Testis (tissue), 3 donors: ENCODE data around the gene MISP. TPM values are rescaled to one million over a fixed set of nuclear protein-coding genes. Genes with fewer than 3 reads are reported as not detected.

Experiments
- DNase-seq: peaks from one replicate; pipeline ENCODE4 v3.0.0-alpha.2; 2019
- H3K27ac ChIP-seq, 2 donors: fragments of 200-600 bp; sonication (generic); one replicate each; pipeline ENCODE4 v1.5.1; 2019
- H3K27me3 ChIP-seq: fragments of 200-600 bp; sonication (generic); one replicate; pipeline ENCODE4 v1.5.1; 2019
- H3K36me3 ChIP-seq: fragments of 200-600 bp; sonication (generic); one replicate; pipeline ENCODE4 v1.5.1; 2017; ENCODE audit warnings: low read depth; ENCODE audit errors: missing control alignments
- H3K4me1 ChIP-seq: fragments of 200-600 bp; sonication (generic); one replicate; pipeline ENCODE4 v1.5.1; 2019
- H3K4me3 ChIP-seq, 2 donors: fragments of 200-600 bp; sonication (generic); one replicate each; pipeline ENCODE4 v1.5.1; 2017 to 2019
- H3K9me3 ChIP-seq: fragments of 200-600 bp; sonication (generic); one replicate; pipeline ENCODE4 v1.5.1; 2017
- CTCF ChIP-seq, 3 experiments: fragments of 450-650 bp in 2 of 3; fragments of 200-600 bp in 1 of 3; sonication (generic) in 1 of 3; IDR thresholded peaks; one replicate each; pipeline ENCODE4 v1.5.1; 2016 to 2019; ENCODE audit warnings: antibody characterized with exemption in 3 of 3, mild to moderate bottlenecking in 2 of 3, moderate library complexity in 1 of 3
- POLR2A ChIP-seq: fragments of 450-650 bp; IDR thresholded peaks from one replicate; pipeline ENCODE4 v1.6.1; 2017; ENCODE audit warnings: antibody characterized with exemption, mild to moderate bottlenecking, moderate library complexity
- WGBS, 2 donors: methylation state at CpG; one replicate each; pipeline ENCODE4 v1.1.5; 2018; 5-methylcytosine and 5-hydroxymethylcytosine counted together
- intact Hi-C: fragments of 100-400 bp; cut with DNase I; formaldehyde crosslinking; loops from one replicate; pipeline ENCODE4 v1.15.1; 2023; ENCODE audit warnings: low total_unique reads
- polyA plus RNA-seq: library from polyadenylated mRNA; stranded (reverse); fragments of 350-450 nt; fragmentation: Illumina TruSeq; extraction: RNeasy Lipid Tissue Mini Kit (QIAGEN cat#74804); gene quantifications from one replicate; pipeline ENCODE4 v1.2.3, GENCODE V29; 2014; ENCODE audit warnings: low read depth, low replicate concordance; ENCODE audit not compliant: insufficient read depth
- total RNA-seq, 2 donors: library from RNA; depleted of rRNA; stranded (reverse); fragments of >200 nt; gene quantifications; one replicate each; pipeline ENCODE4 v1.2.3, GENCODE V29; 2016

Gene MISP
- total and polyA plus RNA-seq, 3 donors from 2014 or later, result 1.1 to 3.1 (median 1.1) TPM

DNA sequence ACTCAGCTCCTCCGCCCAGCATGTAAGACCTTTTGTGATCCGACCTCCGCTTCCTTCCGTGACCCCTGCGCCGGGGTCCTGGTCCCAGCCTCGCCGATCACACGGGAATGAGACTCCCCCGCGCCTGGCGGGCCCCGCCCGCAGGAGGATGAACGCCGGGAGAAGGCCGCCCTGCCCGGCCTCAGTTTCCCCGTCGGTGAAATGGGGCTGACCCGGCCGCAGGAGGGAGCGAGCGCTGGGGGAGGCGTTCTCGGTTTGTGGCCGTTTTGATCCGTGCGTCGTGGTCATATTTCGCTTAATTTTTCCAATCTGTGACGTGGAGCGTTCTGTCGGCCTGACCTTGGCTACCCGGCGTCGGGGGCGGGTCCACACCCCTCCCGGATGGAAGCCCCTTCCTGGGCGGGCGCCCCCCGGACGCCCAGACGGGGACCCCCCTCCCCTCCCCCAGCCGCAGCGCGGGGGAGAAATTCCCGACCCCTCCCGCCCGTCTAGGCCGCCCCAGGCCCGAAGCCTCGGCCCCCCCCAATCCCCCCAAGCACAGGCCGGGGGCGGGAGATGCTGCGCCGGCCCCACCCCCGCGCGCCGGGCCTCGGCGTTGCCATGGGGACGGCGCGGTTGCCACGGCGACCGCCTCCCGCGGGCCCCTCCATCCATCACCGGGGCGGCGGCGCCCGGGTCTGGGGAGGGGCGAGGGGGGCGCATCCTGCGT, 31.1 kb upstream of the MISP start:
- WGBS, 2 donors, result 4 to 12% methylated on average over 18 to 47 of the region's 79 CpGs
- TF ChIP-seq CTCF (IDR thresholded peaks at IDR 0.05), result no peak
- no peak for TF ChIP-seq POLR2A
- Histone ChIP-seq H3K4me3 (peak overlapping the region; percentile 6 to 29), H3K4me1 (peaks cover 32% of the 10 kb centered on the region), H3K9me3 (no peaks in the 10 kb centered on the region), H3K27me3 (no peaks in the 10 kb centered on the region), H3K27ac (peak overlapping the region; percentile 74 to 80), H3K36me3 (no peaks in the 10 kb centered on the region)
- peak; percentile 60 for DNase-seq
- intact Hi-C loops, result no loop called here

DNA sequence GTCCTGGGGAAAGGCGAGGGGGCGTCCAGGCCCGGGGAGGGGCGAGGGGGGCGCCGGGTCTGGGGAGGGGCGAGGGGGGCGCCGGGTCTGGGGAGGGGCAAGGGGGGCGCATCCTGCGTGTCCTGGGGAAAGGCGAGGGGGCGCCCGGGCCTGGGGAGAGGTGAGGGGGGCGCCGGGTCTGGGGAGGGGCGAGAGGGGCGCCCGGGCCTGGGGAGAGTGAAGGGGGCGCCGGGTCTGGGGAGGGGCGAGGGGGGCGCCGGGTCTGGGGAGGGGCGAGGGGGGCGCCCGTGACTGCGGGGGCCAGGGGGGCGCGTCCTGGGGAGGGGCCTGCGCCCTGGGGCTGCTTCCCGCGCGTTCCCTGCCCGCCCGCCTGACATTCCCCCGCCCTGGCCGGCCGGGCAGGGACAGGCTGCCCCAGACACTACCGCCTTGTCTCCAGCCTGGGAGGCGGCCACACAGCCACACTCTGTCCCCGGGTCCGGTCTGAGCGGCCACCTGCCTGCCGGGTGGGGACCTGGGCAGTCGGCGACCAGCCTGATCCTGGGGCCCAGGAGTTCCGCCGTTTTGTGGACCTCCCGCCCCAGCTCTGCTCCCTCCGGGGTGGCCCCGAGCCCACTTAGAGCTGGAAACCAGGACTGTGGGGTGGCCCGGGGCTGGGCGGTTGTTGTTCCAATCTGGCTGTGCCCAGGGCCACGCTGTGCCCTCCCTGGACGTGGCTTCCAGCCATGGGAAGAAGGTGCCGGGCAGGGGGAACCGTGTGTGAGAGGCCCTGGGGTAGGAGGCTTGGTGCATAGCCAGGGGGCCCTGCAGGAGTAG, 30.4 kb upstream of the MISP start:
- 13% methylated on average over 19 to 28 of the region's 58 CpGs for WGBS, 2 donors

DNA sequence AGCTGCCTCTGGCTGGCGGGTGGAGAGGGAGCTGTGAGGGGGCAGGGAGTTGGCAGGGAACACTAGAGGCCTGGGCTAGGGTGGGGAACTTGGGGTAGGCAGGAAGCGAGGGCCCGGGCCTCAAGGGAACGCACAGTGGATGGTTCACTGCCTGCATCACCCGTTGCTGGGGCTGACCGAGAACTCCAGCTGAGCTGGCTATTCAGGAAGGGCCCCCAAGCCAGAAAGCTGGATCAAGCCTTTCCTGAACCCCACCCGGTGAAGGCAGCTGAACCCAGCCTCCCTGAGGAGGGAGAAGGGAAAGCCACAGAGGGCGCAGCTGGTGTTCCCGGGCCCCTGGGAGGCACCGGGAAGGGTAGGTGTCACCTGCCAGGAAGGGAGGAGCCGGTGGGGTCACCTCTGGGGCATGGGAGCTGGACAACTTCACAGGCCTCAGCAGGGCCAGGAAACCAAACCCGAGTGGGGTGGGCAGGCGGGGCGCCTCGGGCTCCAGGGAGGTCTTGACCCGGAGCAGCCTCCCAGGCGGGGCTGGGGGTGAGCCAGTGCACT, 28.3 kb upstream of the MISP start:
- DNase-seq, result no peak
- intact Hi-C loops, result no loop called here

More for the DNA sequence above, 30.4 kb upstream of the MISP start:
- Histone ChIP-seq H3K9me3 (no peaks in the 10 kb centered on the region), H3K27me3 (no peaks in the 10 kb centered on the region), H3K27ac (peak overlapping the region; percentile 74 to 80), H3K4me1 (peaks cover 32% of the 10 kb centered on the region), H3K4me3 (peak overlapping the region; percentile 6 to 23), H3K36me3 (no peaks in the 10 kb centered on the region)
- DNase-seq, result peak; percentile 67
- intact Hi-C loops, result no loop called here
- TF ChIP-seq POLR2A (no peak), CTCF (IDR thresholded peaks at IDR 0.05) (no peak)

DNA sequence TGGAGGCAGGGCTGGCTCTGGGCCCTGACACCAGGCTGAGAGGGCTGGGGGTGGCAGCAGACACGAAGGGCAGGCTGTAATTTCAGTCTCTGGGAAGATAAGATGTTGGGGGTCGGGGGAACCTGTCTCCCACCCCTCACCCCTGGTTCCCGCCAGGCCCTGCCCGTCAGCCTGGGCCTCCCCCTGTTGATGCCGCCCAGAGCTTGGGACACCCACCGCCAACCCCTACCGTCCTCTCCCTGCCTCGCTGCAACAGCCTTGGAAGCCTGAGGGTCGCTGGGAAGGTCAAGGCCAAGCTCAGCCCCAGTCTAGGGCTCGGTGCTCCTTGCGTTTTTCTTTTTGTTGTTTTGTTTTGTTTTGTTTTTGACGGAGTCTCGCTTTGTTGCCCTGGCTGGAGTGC, 27.7 kb upstream of the MISP start:
- H3K27ac ChIP-seq, result no peak overlapping the region
- DNase-seq, result no peak
- H3K4me3 ChIP-seq, result no peak overlapping the region
- H3K9me3 ChIP-seq, result no peaks in the 10 kb centered on the region
- no peaks in the 10 kb centered on the region for H3K36me3 ChIP-seq
- H3K27me3 ChIP-seq, result no peaks in the 10 kb centered on the region
- TF ChIP-seq POLR2A (no peak), CTCF (IDR thresholded peaks at IDR 0.05) (no peak)
- H3K4me1 ChIP-seq, result peaks cover 28% of the 10 kb centered on the region
- intact Hi-C loops, result no loop called here
- 49 to 75% methylated on average over 4 to 13 of the region's 13 CpGs for WGBS, 2 donors

More for the DNA sequence above, 28.3 kb upstream of the MISP start:
- H3K36me3 ChIP-seq, result no peaks in the 10 kb centered on the region
- TF ChIP-seq CTCF (IDR thresholded peaks at IDR 0.05) (no peak), POLR2A (no peak)
- peaks cover 32% of the 10 kb centered on the region for H3K4me1 ChIP-seq
- 49 to 51% methylated on average over 9 to 17 of the region's 17 CpGs for WGBS, 2 donors
- no peaks in the 10 kb centered on the region for H3K9me3 ChIP-seq
- H3K27me3 ChIP-seq, result no peaks in the 10 kb centered on the region
- no peak overlapping the region for H3K27ac ChIP-seq
- H3K4me3 ChIP-seq, result no peak overlapping the region
